Esophagus squamous epithelium (tissue), 4 donors: ENCODE measurements around the gene CFL1.

Experiments
- CTCF ChIP-seq, 6 experiments: fragments of 450-650 bp in 4 of 6; fragments of 200-600 bp in 2 of 6; sonication (generic) in 2 of 6; IDR thresholded peaks; one replicate each; pipeline ENCODE4 v1.5.1; 2016 to 2019; ENCODE audit warnings: antibody characterized with exemption in 6 of 6, mild to moderate bottlenecking in 4 of 6, moderate library complexity in 4 of 6
- POLR2A ChIP-seq, 4 donors: fragments of 450-650 bp; IDR thresholded peaks; one replicate each; pipeline ENCODE4 v1.6.1; 2017; ENCODE audit warnings: antibody characterized with exemption in 4 of 4, mild to moderate bottlenecking in 4 of 4, moderate library complexity in 3 of 4

DNA sequence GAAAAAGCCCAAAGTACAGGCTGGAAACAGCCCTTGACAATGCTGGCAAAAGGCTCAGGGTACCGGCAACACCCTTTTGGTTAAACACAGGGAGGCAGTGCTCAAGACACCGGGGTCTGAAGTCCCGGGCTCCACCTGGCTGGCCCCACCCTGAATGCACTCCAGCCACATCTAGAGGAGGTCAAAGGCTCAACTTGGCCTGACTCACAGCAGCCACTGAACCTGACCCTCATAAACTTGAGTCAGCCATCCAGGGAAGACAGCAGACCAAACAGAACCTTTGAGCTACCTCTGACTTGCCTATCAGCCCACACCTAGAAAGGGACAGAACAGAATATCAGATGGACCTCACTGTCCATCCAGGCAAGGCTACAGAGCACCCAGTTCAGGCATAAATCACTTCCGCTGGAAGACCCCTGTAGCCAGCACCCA is 3.8 kb downstream of the CFL1 start:
- TF ChIP-seq CTCF (IDR thresholded peaks at IDR 0.05) (no peak), POLR2A (IDR thresholded peaks at IDR 0.05) (no peak)
